DMS153 (cell line): ENCODE results near the gene PLEKHH2.

Experiments used
- DNase-seq: peaks from one replicate; lab custom pipeline; 2025; lab: John Stamatoyannopoulos, UW

PLEKHH2 gene

GRCh38 chr2:43812006-43812405 is 174.9 kb downstream of the PLEKHH2 start:
- no peak for DNase-seq

DNA sequence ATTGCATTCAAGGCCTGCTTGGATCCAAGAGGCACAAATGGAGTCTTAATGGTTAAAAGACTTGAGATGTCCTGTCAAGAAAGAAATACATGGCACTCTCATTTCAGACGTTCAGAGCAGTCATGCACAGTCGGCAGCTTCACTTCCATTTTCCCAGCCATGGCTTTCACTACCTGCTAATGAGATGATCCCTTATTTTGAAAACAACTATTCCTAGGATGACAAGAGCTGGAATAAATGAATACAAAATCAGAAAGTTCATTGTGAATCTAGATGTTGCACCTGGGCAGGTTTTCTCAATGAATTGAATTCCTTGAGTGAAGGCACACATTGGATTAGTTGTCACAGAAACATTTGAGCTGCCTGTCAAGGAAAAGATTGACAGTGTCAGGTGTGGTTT is 175.9 kb downstream of the PLEKHH2 start:
- DNase-seq, result no peak

DNA sequence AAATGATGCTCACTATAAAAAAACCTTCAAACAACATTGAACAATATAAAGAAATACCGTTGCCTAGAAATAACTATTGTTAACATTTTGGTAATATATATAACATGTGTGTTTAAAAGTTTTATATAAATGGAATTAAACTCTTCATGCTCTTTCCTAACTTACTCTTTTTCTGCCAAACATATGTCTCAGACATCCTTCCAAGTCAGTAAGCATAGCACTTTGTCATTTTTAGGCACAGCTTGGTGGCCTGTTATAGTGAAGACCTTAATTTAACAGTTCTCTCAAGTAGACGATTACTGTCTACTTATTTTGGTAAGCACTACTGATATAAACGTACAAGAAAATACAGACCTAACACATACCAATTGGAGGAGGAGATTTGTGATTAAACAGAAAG is 177.7 kb downstream of the PLEKHH2 start:
- no peak for DNase-seq
